Natural killer cell (primary cell): Measurements from ENCODE around the gene PRICKLE3. TPM values are rescaled to one million over a fixed set of nuclear protein-coding genes. Genes with fewer than 3 reads are reported as not detected.

ENCODE experiments used
- ATAC-seq, 3 donors: fragments of 150-1000 bp in 2 of 3; fragments of 200-7000 bp in 1 of 3; cut with Tn5 transposase; 1 replicate in 1 of 3; 2 replicates in 2 of 3; pipeline ENCODE4 v1.10.0; 2021; ENCODE audit warnings: mild to moderate bottlenecking in 2 of 3, moderate library complexity in 2 of 3
- DNase-seq, 2 donors: peaks; one replicate each; pipeline versions ENCODE4 v3.0.0 to v3.0.0-alpha.2; 2013 to 2021; ENCODE audit warnings: mixed read lengths in 1 of 2
- H3K27ac ChIP-seq: one replicate; pipeline ENCODE4 v1.5.1; 2013; ENCODE audit warnings: mild to moderate bottlenecking, low read length
- H3K27me3 ChIP-seq: one replicate; pipeline ENCODE4 v1.6.1; 2013; ENCODE audit warnings: low read length; ENCODE audit not compliant: control insufficient read depth, insufficient read depth
- H3K36me3 ChIP-seq: one replicate; pipeline ENCODE4 v1.6.1; 2013; ENCODE audit warnings: low read length; ENCODE audit not compliant: control insufficient read depth, insufficient read depth
- H3K4me1 ChIP-seq: one replicate; pipeline ENCODE4 v1.6.1; 2013; ENCODE audit warnings: low read length; ENCODE audit not compliant: control insufficient read depth, insufficient read depth
- H3K4me3 ChIP-seq: one replicate; pipeline ENCODE4 v1.5.1; 2013; ENCODE audit warnings: low read length
- H3K9me3 ChIP-seq: one replicate; pipeline ENCODE4 v1.6.1; 2013; ENCODE audit warnings: low read length; ENCODE audit not compliant: control insufficient read depth, insufficient read depth
- H3K27ac Mint-ChIP-seq, 2 donors: one replicate each; pipeline ENCODE4 v1.8.0; 2022; ENCODE audit warnings: mild to moderate bottlenecking in 2 of 2, mixed read lengths in 2 of 2, moderate library complexity in 1 of 2
- H3K27me3 Mint-ChIP-seq, 2 donors: one replicate each; pipeline ENCODE4 v1.8.0; 2022; ENCODE audit warnings: low read depth in 2 of 2, mixed read lengths in 2 of 2
- H3K36me3 Mint-ChIP-seq: one replicate; pipeline ENCODE4 v1.8.0; 2022; ENCODE audit warnings: mixed read lengths
- H3K4me1 Mint-ChIP-seq, 2 donors: one replicate each; pipeline ENCODE4 v1.8.0; 2022; ENCODE audit warnings: mixed read lengths in 2 of 2
- H3K4me3 Mint-ChIP-seq: one replicate; pipeline ENCODE4 v1.8.0; 2022; ENCODE audit warnings: mild to moderate bottlenecking, moderate library complexity, mixed read lengths
- H3K9me3 Mint-ChIP-seq, 2 donors: one replicate each; pipeline ENCODE4 v1.8.0; 2022; ENCODE audit warnings: mixed read lengths in 2 of 2
- WGBS: methylation state at CpG from one replicate; pipeline ENCODE4 v1.1.7; 2013; ENCODE audit warnings: missing lambda C conversion rate; ENCODE audit not compliant: insufficient coverage; 5-methylcytosine and 5-hydroxymethylcytosine counted together
- intact Hi-C: fragments of 100-400 bp; cut with micrococcal nuclease; formaldehyde crosslinking; loops from one replicate; pipeline ENCODE4 v1.14.2; 2022
- total RNA-seq, 4 donors: library from RNA; stranded (reverse); fragments of 120-200 nt in 1 of 4; gene quantifications; one replicate each; pipeline versions ENCODE4 v1.2.3 to v1.2.4, GENCODE V29; 2013 to 2022
- TF ChIP-seq, protein P1 (sequence below): fragments of 200-600 bp; IDR thresholded peaks from one replicate; pipeline ENCODE4 v1.8.0; 2022; ENCODE audit warnings: antibody characterized with exemption

Gene PRICKLE3
- total RNA-seq, 3 donors from 2014 or later (not counting 1 experiment from before 2014, with no cell fraction given), result 6.2 to 7.9 (median 6.3) TPM

DNA sequence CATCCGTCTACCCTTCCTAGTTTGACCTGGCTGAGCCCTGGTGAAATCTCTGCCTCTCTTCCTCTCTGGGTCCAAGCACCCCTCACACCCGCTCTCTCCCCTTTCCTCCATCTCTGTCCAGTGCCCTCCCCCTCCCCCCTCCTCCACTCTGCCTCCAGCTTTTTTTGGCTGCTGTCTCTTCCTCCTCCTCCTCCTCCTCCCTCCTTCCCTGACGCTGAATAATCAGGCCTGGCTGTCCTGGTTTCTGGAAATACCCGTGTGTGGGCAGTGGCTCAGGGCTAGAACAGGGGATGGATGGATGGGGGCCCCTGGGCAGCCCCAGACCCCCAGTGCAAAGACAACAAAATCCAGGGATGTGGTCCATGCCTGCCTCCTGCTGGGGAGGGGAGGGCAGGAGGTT, 18.5 kb upstream of the PRICKLE3 start:
- Histone ChIP-seq H3K4me1 (peaks cover 9% of the 10 kb centered on the region), H3K36me3 (no peaks in the 10 kb centered on the region), H3K9me3 (no peaks in the 10 kb centered on the region), H3K27me3 (no peaks in the 10 kb centered on the region), H3K4me3 (no peak overlapping the region), H3K27ac (no peak overlapping the region)
- ATAC-seq (no peak), DNase-seq (no peak)
- Mint-ChIP-seq H3K27ac (no peak overlapping the region), H3K4me1 (peaks cover 0 to 6% of the 10 kb centered on the region in 2 donors), H3K27me3 (no peaks in the 10 kb centered on the region), H3K36me3 (no peaks in the 10 kb centered on the region), H3K9me3 (no peaks in the 10 kb centered on the region), H3K4me3 (no peak overlapping the region)
- TF ChIP-seq, protein P1, sequence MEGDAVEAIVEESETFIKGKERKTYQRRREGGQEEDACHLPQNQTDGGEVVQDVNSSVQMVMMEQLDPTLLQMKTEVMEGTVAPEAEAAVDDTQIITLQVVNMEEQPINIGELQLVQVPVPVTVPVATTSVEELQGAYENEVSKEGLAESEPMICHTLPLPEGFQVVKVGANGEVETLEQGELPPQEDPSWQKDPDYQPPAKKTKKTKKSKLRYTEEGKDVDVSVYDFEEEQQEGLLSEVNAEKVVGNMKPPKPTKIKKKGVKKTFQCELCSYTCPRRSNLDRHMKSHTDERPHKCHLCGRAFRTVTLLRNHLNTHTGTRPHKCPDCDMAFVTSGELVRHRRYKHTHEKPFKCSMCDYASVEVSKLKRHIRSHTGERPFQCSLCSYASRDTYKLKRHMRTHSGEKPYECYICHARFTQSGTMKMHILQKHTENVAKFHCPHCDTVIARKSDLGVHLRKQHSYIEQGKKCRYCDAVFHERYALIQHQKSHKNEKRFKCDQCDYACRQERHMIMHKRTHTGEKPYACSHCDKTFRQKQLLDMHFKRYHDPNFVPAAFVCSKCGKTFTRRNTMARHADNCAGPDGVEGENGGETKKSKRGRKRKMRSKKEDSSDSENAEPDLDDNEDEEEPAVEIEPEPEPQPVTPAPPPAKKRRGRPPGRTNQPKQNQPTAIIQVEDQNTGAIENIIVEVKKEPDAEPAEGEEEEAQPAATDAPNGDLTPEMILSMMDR, result no peak
- 77% methylated on average over 4 of the region's 4 CpGs for WGBS
- intact Hi-C loops, result no loop called here

DNA sequence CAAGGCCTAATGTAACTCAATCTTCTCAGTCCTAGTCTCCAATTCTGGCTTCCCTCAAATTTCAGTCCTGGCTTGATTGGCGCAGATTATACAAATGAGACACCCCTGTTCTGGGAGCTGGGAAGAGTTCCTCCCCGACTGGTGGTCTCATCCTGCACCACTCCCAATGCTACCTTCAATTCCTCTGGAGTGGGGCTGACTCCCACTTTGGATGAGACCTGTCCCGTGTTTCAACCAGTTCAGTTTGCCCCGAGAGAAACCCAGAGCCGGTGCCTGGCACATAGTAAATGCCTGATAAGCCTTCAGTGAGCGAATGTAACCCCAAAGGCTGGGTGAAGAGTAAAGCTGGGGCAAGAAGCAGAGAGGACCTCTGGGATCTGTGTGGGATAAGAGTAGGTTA, 17.8 kb upstream of the PRICKLE3 start:
- no peak for ATAC-seq
- intact Hi-C loops, result no loop called here

DNA sequence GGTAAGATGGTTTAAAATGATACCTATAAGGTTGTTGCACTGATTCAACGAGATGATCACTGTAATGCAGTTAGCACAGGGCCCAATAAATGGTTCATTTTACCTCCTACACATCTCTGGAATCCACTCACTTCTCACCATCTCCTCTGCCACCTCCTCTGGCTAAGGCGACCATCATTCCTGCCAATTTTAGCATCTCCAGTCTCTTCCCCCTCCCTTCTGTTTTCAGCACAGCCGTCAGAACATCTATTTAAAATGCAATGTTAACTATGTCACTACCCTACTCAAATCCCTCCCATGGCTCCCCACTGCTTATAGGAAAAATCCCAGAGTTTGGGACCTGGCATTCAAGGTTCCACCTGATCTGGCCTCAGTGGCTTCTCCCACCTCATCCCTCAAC, 17.4 kb upstream of the PRICKLE3 start:
- no peak overlapping the region for H3K27ac Mint-ChIP-seq
- H3K36me3 ChIP-seq, result no peaks in the 10 kb centered on the region
- no peak overlapping the region for H3K4me3 ChIP-seq
- TF ChIP-seq, protein P1, result no peak
- no peaks in the 10 kb centered on the region for H3K9me3 ChIP-seq
- 90% methylated on average over 3 of the region's 3 CpGs for WGBS
- no peaks in the 10 kb centered on the region for H3K27me3 Mint-ChIP-seq
- no peaks in the 10 kb centered on the region for H3K36me3 Mint-ChIP-seq
- H3K4me3 Mint-ChIP-seq, result no peak overlapping the region
- peaks cover 0 to 13% of the 10 kb centered on the region in 2 donors for H3K4me1 Mint-ChIP-seq
- no peaks in the 10 kb centered on the region for H3K27me3 ChIP-seq
- intact Hi-C loops, result no loop called here
- ATAC-seq, result no peak
- no peaks in the 10 kb centered on the region for H3K9me3 Mint-ChIP-seq
- H3K4me1 ChIP-seq, result peaks cover 18% of the 10 kb centered on the region
- H3K27ac ChIP-seq, result no peak overlapping the region
- DNase-seq, result no peak

More for the DNA sequence above, 17.8 kb upstream of the PRICKLE3 start:
- TF ChIP-seq, protein P1, result no peak
- Mint-ChIP-seq H3K9me3 (no peaks in the 10 kb centered on the region), H3K4me3 (no peak overlapping the region), H3K27me3 (no peaks in the 10 kb centered on the region), H3K27ac (no peak overlapping the region), H3K36me3 (no peaks in the 10 kb centered on the region), H3K4me1 (peaks cover 0 to 10% of the 10 kb centered on the region in 2 donors)
- no peak overlapping the region for H3K27ac ChIP-seq
- no peak for DNase-seq
- no peaks in the 10 kb centered on the region for H3K27me3 ChIP-seq
- WGBS, result 94% methylated on average over 5 of the region's 6 CpGs
- no peak overlapping the region for H3K4me3 ChIP-seq
- H3K36me3 ChIP-seq, result no peaks in the 10 kb centered on the region
- no peaks in the 10 kb centered on the region for H3K9me3 ChIP-seq
- H3K4me1 ChIP-seq, result peaks cover 16% of the 10 kb centered on the region

DNA sequence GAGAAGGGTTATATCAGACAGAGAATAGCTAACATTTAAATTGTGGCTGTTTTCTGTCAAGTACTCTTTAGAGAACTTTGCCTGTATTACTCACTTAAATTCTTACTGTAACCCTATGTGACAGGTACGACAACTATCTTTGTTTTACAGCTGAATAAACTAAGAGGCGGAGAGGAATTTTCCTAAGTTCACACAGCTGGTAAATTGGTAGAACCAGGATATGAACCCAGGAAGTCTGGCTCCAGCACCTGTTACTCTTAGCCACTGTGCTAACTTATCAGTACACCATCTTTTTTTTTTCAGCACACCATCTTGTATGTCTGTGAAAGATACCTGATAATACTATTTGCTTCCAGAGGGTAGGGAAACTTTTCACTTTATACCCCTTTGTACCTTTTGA, 15.8 kb upstream of the PRICKLE3 start:
- WGBS, result 59% methylated on average over 2 of the region's 2 CpGs
- Mint-ChIP-seq H3K27me3 (no peaks in the 10 kb centered on the region), H3K36me3 (no peaks in the 10 kb centered on the region), H3K9me3 (no peaks in the 10 kb centered on the region), H3K4me3 (no peak overlapping the region), H3K27ac (no peak overlapping the region), H3K4me1 (peaks cover 0 to 19% of the 10 kb centered on the region in 2 donors)
- TF ChIP-seq, protein P1, result no peak
- no peak overlapping the region for H3K27ac ChIP-seq
- no peaks in the 10 kb centered on the region for H3K27me3 ChIP-seq
- H3K36me3 ChIP-seq, result no peaks in the 10 kb centered on the region
- ATAC-seq (no peak), DNase-seq (no peak)
- H3K9me3 ChIP-seq, result no peaks in the 10 kb centered on the region
- peaks cover 18% of the 10 kb centered on the region for H3K4me1 ChIP-seq
- H3K4me3 ChIP-seq, result no peak overlapping the region
- intact Hi-C loops, result no loop called here
